ENCODE results near the gene NEDD9.

DNA sequence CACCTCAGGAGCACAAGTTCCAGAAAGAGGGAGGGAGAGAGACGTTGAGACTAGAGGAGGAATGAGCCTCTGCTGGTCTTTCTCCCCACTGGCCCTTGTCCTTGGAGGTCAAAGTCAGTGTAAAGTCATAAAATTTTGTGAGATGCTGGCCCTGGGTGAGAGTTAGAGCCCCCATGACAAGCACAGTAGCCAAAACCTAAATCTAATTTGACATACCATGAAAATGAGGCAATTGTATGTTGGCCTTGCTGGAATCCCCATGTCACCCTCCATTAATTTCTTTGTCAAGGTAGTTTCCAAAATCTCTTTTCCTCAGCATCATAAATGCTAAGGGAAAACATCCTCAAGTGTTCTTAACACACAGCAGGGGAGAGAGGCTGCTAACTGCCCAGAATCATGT is 17.6 kb upstream of the NEDD9 start:
- TF ChIP-seq, protein P1, sequence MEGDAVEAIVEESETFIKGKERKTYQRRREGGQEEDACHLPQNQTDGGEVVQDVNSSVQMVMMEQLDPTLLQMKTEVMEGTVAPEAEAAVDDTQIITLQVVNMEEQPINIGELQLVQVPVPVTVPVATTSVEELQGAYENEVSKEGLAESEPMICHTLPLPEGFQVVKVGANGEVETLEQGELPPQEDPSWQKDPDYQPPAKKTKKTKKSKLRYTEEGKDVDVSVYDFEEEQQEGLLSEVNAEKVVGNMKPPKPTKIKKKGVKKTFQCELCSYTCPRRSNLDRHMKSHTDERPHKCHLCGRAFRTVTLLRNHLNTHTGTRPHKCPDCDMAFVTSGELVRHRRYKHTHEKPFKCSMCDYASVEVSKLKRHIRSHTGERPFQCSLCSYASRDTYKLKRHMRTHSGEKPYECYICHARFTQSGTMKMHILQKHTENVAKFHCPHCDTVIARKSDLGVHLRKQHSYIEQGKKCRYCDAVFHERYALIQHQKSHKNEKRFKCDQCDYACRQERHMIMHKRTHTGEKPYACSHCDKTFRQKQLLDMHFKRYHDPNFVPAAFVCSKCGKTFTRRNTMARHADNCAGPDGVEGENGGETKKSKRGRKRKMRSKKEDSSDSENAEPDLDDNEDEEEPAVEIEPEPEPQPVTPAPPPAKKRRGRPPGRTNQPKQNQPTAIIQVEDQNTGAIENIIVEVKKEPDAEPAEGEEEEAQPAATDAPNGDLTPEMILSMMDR (IDR thresholded peaks at IDR 0.05 in 2 of 3, conservative IDR thresholded peaks at IDR 0.05 in 1 of 3; ENCODE audit: borderline replicate concordance in 1 of 3, insufficient read depth in 1 of 3, low read depth in 2 of 3, low read length in 2 of 3) = no peak
- TF ChIP-seq, protein P2, sequence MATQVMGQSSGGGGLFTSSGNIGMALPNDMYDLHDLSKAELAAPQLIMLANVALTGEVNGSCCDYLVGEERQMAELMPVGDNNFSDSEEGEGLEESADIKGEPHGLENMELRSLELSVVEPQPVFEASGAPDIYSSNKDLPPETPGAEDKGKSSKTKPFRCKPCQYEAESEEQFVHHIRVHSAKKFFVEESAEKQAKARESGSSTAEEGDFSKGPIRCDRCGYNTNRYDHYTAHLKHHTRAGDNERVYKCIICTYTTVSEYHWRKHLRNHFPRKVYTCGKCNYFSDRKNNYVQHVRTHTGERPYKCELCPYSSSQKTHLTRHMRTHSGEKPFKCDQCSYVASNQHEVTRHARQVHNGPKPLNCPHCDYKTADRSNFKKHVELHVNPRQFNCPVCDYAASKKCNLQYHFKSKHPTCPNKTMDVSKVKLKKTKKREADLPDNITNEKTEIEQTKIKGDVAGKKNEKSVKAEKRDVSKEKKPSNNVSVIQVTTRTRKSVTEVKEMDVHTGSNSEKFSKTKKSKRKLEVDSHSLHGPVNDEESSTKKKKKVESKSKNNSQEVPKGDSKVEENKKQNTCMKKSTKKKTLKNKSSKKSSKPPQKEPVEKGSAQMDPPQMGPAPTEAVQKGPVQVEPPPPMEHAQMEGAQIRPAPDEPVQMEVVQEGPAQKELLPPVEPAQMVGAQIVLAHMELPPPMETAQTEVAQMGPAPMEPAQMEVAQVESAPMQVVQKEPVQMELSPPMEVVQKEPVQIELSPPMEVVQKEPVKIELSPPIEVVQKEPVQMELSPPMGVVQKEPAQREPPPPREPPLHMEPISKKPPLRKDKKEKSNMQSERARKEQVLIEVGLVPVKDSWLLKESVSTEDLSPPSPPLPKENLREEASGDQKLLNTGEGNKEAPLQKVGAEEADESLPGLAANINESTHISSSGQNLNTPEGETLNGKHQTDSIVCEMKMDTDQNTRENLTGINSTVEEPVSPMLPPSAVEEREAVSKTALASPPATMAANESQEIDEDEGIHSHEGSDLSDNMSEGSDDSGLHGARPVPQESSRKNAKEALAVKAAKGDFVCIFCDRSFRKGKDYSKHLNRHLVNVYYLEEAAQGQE (IDR thresholded peaks at IDR 0.05; ENCODE audit: low read depth) = no peak
- TF ChIP-seq POLR2AphosphoS5 (IDR thresholded peaks at IDR 0.05; ENCODE audit: low read depth, low read length) (no peak), EZH2 (IDR thresholded peaks at IDR 0.05) (no peak), POLR2A (IDR thresholded peaks at IDR 0.05; ENCODE audit: borderline replicate concordance, extremely low read depth, insufficient read depth, insufficient read length) (no peak), CEBPB (IDR thresholded peaks at IDR 0.05; ENCODE audit: low read depth) (no peak), JUND (IDR thresholded peaks at IDR 0.05) (no peak), YY1 (IDR thresholded peaks at IDR 0.05; ENCODE audit: extremely low read depth, insufficient replicate concordance, low read depth, low read length) (no peak), CBX3 (IDR thresholded peaks at IDR 0.05; ENCODE audit: low read depth) (no peak)
- TF ChIP-seq, protein P3, sequence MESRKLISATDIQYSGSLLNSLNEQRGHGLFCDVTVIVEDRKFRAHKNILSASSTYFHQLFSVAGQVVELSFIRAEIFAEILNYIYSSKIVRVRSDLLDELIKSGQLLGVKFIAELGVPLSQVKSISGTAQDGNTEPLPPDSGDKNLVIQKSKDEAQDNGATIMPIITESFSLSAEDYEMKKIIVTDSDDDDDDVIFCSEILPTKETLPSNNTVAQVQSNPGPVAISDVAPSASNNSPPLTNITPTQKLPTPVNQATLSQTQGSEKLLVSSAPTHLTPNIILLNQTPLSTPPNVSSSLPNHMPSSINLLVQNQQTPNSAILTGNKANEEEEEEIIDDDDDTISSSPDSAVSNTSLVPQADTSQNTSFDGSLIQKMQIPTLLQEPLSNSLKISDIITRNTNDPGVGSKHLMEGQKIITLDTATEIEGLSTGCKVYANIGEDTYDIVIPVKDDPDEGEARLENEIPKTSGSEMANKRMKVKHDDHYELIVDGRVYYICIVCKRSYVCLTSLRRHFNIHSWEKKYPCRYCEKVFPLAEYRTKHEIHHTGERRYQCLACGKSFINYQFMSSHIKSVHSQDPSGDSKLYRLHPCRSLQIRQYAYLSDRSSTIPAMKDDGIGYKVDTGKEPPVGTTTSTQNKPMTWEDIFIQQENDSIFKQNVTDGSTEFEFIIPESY (IDR thresholded peaks at IDR 0.05; ENCODE audit: extremely low read depth, insufficient replicate concordance, low read length) = no peak

Data from HCT116 (cell line).